Measurements from ENCODE around the gene CBFA2T3. TPM values are rescaled to one million over a fixed set of nuclear protein-coding genes. Genes with fewer than 3 reads are reported as not detected.

Gene CBFA2T3
- total and polyA plus RNA-seq, 2 donors (not counting 1 experiment from before 2014, with no cell fraction given), result 40.8 to 58.3 TPM

DNA sequence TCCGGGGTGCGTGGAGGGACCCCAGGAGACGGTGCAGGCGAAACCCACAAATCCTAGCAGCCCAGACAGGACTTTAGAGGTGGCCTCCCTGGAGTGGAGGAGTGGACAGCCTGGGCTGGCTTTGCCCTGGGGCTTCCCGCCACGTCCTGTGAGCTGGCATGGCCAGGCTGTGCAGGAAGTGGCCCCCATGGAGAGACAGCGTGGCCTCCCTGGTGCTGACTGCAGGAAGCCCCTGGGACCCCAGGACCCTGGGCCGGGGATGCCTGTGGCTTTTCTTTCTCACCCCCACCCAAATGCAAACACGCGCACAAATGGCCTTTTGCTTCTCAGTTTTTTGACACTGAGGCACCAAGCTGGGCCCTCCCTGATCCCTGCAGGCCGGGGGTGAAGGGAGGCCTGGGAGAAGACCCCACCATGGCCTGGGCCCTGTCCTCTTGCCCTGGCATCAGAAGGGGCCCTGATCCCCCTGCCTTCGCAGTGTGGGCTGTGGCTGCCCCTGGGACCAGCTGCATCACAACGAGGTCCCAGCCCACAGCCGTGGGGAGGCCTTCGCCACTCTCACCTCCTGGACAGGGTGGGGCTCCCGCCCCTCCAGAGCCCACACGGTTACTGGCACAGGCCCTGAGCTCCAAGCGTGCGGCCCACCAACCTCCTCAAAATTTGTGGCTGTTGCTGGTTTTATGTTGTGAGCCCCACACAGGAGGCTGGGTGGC, 58.9 kb downstream of the CBFA2T3 start:
- Histone ChIP-seq H3K27ac (ENCODE audit: low read length in 2 of 2) (no peak overlapping the region), H4K20me1 (ENCODE audit: control insufficient read depth, insufficient read depth, low read length, poor library complexity, severe bottlenecking) (peaks cover 91% of the 10 kb centered on the region), H3K79me2 (ENCODE audit: control insufficient read depth, insufficient read depth, low read length) (peaks cover 97% of the 10 kb centered on the region), H3K36me3 (replicated peaks in 1 of 2; ENCODE audit: control extremely low read depth in 1 of 2, control insufficient read depth in 1 of 2, extremely low read depth in 1 of 2, insufficient read depth in 2 of 2, low read length in 1 of 2) (peaks cover 0 to 23% of the 10 kb centered on the region in 2 experiments), H3K9me3 (ENCODE audit: control extremely low read depth in 1 of 3, control insufficient read depth in 2 of 3, insufficient read depth in 1 of 3, low read length in 2 of 3) (peaks cover 0 to 8% (median 0%) of the 10 kb centered on the region in 3 donors), H3K27me3 (replicated peaks in 1 of 4; ENCODE audit: control extremely low read depth in 1 of 4, control insufficient read depth in 3 of 4, insufficient read depth in 4 of 4, low read length in 3 of 4) (no peaks in the 10 kb centered on the region), H2AFZ (ENCODE audit: insufficient read depth, low read depth, low read length, poor library complexity, severe bottlenecking) (no peak overlapping the region), H3K4me3 (ENCODE audit: control extremely low read depth in 1 of 5, extremely low read depth in 1 of 5, insufficient read depth in 1 of 5, low read depth in 2 of 5, low read length in 4 of 5) (no peak overlapping the region), H3K4me1 (ENCODE audit: control insufficient read depth in 2 of 2, insufficient read depth in 2 of 2, low read length in 2 of 2) (peaks cover 32 to 41% of the 10 kb centered on the region in 2 donors), H3K4me2 (replicated peaks; ENCODE audit: low read depth, low read length, poor library complexity, severe bottlenecking) (no peak overlapping the region), H3K9ac (ENCODE audit: low read length) (no peak overlapping the region)
- DNase-seq, result no peak
- no peak for ATAC-seq (ENCODE audit: low read depth)
- no peak for TF ChIP-seq EZH2 (IDR thresholded peaks at IDR 0.05; ENCODE audit: borderline replicate concordance, insufficient read depth, low read depth, low read length, poor library complexity, severe bottlenecking)
- TF ChIP-seq, protein P1, sequence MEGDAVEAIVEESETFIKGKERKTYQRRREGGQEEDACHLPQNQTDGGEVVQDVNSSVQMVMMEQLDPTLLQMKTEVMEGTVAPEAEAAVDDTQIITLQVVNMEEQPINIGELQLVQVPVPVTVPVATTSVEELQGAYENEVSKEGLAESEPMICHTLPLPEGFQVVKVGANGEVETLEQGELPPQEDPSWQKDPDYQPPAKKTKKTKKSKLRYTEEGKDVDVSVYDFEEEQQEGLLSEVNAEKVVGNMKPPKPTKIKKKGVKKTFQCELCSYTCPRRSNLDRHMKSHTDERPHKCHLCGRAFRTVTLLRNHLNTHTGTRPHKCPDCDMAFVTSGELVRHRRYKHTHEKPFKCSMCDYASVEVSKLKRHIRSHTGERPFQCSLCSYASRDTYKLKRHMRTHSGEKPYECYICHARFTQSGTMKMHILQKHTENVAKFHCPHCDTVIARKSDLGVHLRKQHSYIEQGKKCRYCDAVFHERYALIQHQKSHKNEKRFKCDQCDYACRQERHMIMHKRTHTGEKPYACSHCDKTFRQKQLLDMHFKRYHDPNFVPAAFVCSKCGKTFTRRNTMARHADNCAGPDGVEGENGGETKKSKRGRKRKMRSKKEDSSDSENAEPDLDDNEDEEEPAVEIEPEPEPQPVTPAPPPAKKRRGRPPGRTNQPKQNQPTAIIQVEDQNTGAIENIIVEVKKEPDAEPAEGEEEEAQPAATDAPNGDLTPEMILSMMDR (IDR thresholded peaks at IDR 0.05), result no peak
- Mint-ChIP-seq H3K27ac (peak overlapping the region; percentile 59), H3K27me3 (no peaks in the 10 kb centered on the region), H3K4me3 (no peak overlapping the region), H3K9me3 (ENCODE audit: insufficient read depth) (no peaks in the 10 kb centered on the region), H3K4me1 (peaks cover 54% of the 10 kb centered on the region)
- intact Hi-C loops (cut with micrococcal nuclease), result no loop called here
- CTCF ChIA-PET, result no interaction called here
- 72% methylated on average over 14 of the region's 19 CpGs for WGBS (ENCODE audit: insufficient coverage)
- POLR2A ChIA-PET, result no interaction called here

DNA sequence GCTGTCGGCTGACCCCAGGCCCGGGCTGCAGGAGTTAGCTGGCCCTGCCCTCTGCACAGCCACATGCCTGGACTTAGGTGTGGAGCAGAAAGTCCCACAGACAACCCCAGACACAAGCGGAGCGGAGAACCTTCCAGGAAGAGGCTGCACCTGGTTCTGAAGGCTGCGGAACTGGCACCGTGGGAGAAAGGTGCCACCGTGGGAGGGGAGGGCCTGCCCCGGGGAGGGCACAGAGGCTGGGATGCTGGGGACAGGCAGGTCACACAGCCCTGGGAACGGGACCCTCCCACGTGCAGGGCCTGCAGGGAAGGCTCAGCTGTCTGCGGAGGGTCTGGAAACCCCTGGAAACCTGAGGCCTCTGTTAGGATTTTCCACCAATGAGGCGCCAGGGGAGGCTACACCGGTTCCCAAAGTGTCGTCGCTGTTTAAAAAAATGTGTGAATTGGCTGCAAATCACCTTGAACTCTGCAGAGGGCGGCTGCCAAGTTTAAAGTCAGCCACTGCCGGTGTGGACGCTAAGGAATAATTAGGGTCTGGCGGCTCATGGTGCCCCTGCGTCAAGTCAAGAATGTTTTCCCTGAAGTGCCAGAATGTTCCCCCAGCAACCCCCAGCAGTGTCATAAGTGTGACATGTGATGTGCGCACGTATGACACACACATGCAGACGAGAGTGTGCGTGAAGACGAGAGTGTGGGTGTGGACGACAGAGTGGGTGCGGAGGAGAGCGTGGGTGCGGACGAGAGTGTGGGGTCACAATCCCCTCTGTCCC, 59.7 kb downstream of the CBFA2T3 start:
- ATAC-seq (ENCODE audit: low read depth) (no peak), DNase-seq (no peak)
- TF ChIP-seq EZH2 (IDR thresholded peaks at IDR 0.05; ENCODE audit: borderline replicate concordance, insufficient read depth, low read depth, low read length, poor library complexity, severe bottlenecking), result no peak
- TF ChIP-seq, protein P1 (IDR thresholded peaks at IDR 0.05), result no peak
- ChIA-PET POLR2A (no interaction called here), CTCF (no interaction called here)
- no peaks in the 10 kb centered on the region for H3K9me3 Mint-ChIP-seq (ENCODE audit: insufficient read depth)
- Histone ChIP-seq H2AFZ (ENCODE audit: insufficient read depth, low read depth, low read length, poor library complexity, severe bottlenecking) (no peak overlapping the region), H3K4me2 (replicated peaks; ENCODE audit: low read depth, low read length, poor library complexity, severe bottlenecking) (no peak overlapping the region), H3K9ac (ENCODE audit: low read length) (no peak overlapping the region), H3K4me1 (ENCODE audit: control insufficient read depth in 2 of 2, insufficient read depth in 2 of 2, low read length in 2 of 2) (peaks cover 24 to 33% of the 10 kb centered on the region in 2 donors), H3K4me3 (ENCODE audit: control extremely low read depth in 1 of 5, extremely low read depth in 1 of 5, insufficient read depth in 1 of 5, low read depth in 2 of 5, low read length in 4 of 5) (no peak overlapping the region), H3K79me2 (ENCODE audit: control insufficient read depth, insufficient read depth, low read length) (peaks cover 97% of the 10 kb centered on the region), H3K36me3 (replicated peaks in 1 of 2; ENCODE audit: control extremely low read depth in 1 of 2, control insufficient read depth in 1 of 2, extremely low read depth in 1 of 2, insufficient read depth in 2 of 2, low read length in 1 of 2) (peaks cover 0 to 26% of the 10 kb centered on the region in 2 experiments), H3K9me3 (ENCODE audit: control extremely low read depth in 1 of 3, control insufficient read depth in 2 of 3, insufficient read depth in 1 of 3, low read length in 2 of 3) (peaks cover 0 to 11% (median 0%) of the 10 kb centered on the region in 3 donors), H3K27ac (ENCODE audit: low read length in 2 of 2) (no peak overlapping the region), H3K27me3 (replicated peaks in 1 of 4; ENCODE audit: control extremely low read depth in 1 of 4, control insufficient read depth in 3 of 4, insufficient read depth in 4 of 4, low read length in 3 of 4) (no peaks in the 10 kb centered on the region), H4K20me1 (ENCODE audit: control insufficient read depth, insufficient read depth, low read length, poor library complexity, severe bottlenecking) (peaks cover 92% of the 10 kb centered on the region)
- peaks cover 53% of the 10 kb centered on the region for H3K4me1 Mint-ChIP-seq
- no peak overlapping the region for H3K4me3 Mint-ChIP-seq
- peak overlapping the region; percentile 59 for H3K27ac Mint-ChIP-seq
- intact Hi-C loops (cut with micrococcal nuclease), result no loop called here
- 92% methylated on average over 30 of the region's 30 CpGs for WGBS (ENCODE audit: insufficient coverage)
- H3K27me3 Mint-ChIP-seq, result no peaks in the 10 kb centered on the region

Data from B cell (primary cell).